Activated CD4-positive, alpha-beta T cell treated with anti-CD3 and anti-CD28 coated beads for 36 hours (primary cell): ENCODE results near the gene SLC36A2. TPM values are rescaled to one million over a fixed set of nuclear protein-coding genes. Genes with fewer than 3 reads are reported as not detected.
"Not testable (repeated sequence)": the region's sequence is repeated elsewhere in the genome, so short reads cannot be mapped to it uniquely, and the experiment has no call there.

Experiments used
- ATAC-seq: fragments of 200-7000 bp; cut with Tn5 transposase; one replicate; pipeline ENCODE4 v1.10.0; 2021; ENCODE audit warnings: mild to moderate bottlenecking, moderate library complexity
- CTCF ChIA-PET: fragments of 350-600 bp; sonication (Branson Sonifier 250); formaldehyde crosslinking; loops from one replicate; lab custom pipeline; 2021; ENCODE audit warnings: antibody characterized with exemption; lab: Charles Lee
- POLR2A ChIA-PET: fragments of 350-600 bp; sonication (Branson Sonifier 250); formaldehyde crosslinking; loops from one replicate; lab custom pipeline; 2021; ENCODE audit warnings: antibody characterized with exemption, inconsistent platforms; lab: Charles Lee
- DNase-seq: peaks from one replicate; pipeline ENCODE4 v3.0.0-alpha.2; 2020
- H3K27ac Mint-ChIP-seq: one replicate; pipeline ENCODE4 v1.8.0; 2021; ENCODE audit warnings: mixed read lengths
- H3K27me3 Mint-ChIP-seq: one replicate; pipeline ENCODE4 v1.8.0; 2021; ENCODE audit warnings: mixed read lengths
- H3K36me3 Mint-ChIP-seq: one replicate; pipeline ENCODE4 v1.8.0; 2021; ENCODE audit warnings: low read depth, mixed read lengths
- H3K4me1 Mint-ChIP-seq: one replicate; pipeline ENCODE4 v1.8.0; 2021; ENCODE audit warnings: mixed read lengths
- H3K4me3 Mint-ChIP-seq: one replicate; pipeline ENCODE4 v1.8.0; 2021; ENCODE audit warnings: mild to moderate bottlenecking, moderate library complexity, mixed read lengths
- H3K9me3 Mint-ChIP-seq: one replicate; pipeline ENCODE4 v1.8.0; 2021; ENCODE audit warnings: low read depth, mixed read lengths
- intact Hi-C, 2 experiments: fragments of 100-400 bp; cut with DNase I in 1 of 2; cut with micrococcal nuclease in 1 of 2; formaldehyde crosslinking; loops; one replicate each; pipeline versions ENCODE4 v1.14.2 to v1.15.1; 2022 to 2024; cut with DNase I, micrococcal nuclease
- total RNA-seq, 2 experiments: library from RNA; stranded (reverse); gene quantifications; one replicate each; pipeline ENCODE4 v1.2.3, GENCODE V29; 2021

Gene SLC36A2
- not detected for total RNA-seq

GRCh38 chr5:151347369-151347768, at the start of gene SLC36A2:
Gene SLC36A2 (minus strand): TSS chr5:151347559. CDS start chr5:151347460, 99 bp downstream.
- ATAC-seq, result no peak
- POLR2A ChIA-PET, result interaction anchor here (1.0 kb wide), 1 partner anchor 9 kb away, joined by 3 read pairs; no protein-coding TSS in a partner anchor
- H3K4me1 Mint-ChIP-seq, result no peaks in the 10 kb centered on the region
- H3K27ac Mint-ChIP-seq, result no peak within 1 kb of the TSS
- no peaks in the 10 kb centered on the region for H3K9me3 Mint-ChIP-seq
- intact Hi-C loops, result no loop called here
- no peaks in the 10 kb centered on the region for H3K36me3 Mint-ChIP-seq
- H3K4me3 Mint-ChIP-seq, result no peak within 1 kb of the TSS
- no peak for DNase-seq
- peaks cover 22% of the 10 kb centered on the region for H3K27me3 Mint-ChIP-seq
- CTCF ChIA-PET, result interaction anchor here (0.5 to 2.2 kb wide), 2 partner anchors 31 to 870 kb away, joined by 3 to 10 read pairs; no protein-coding TSS in a partner anchor

- intact Hi-C loops, result no loop called here
- H3K27ac Mint-ChIP-seq, result no peak overlapping the region
- no peak overlapping the region for H3K4me3 Mint-ChIP-seq
- no peaks in the 10 kb centered on the region for H3K9me3 Mint-ChIP-seq
- no peaks in the 10 kb centered on the region for H3K4me1 Mint-ChIP-seq
- CTCF ChIA-PET, result no interaction called here
- no peaks in the 10 kb centered on the region for H3K36me3 Mint-ChIP-seq
- peaks cover 23% of the 10 kb centered on the region for H3K27me3 Mint-ChIP-seq
- no peak for ATAC-seq
- DNase-seq, result no peak
- POLR2A ChIA-PET, result no interaction called here
Measured at GRCh38 chr5:151388960-151389359, 41.6 kb upstream of the SLC36A2 start.

GRCh38 chr5:151384106-151384505, 36.7 kb upstream of the SLC36A2 start:
- Mint-ChIP-seq H3K9me3 (no peaks in the 10 kb centered on the region), H3K27me3 (peaks cover 15% of the 10 kb centered on the region), H3K36me3 (no peaks in the 10 kb centered on the region), H3K27ac (no peak overlapping the region), H3K4me3 (no peak overlapping the region), H3K4me1 (no peaks in the 10 kb centered on the region)
- intact Hi-C loops, result no loop called here
- no peak for DNase-seq
- ChIA-PET CTCF (interaction anchor here (1.1 kb wide), 1 partner anchor 20 kb away, joined by 4 read pairs; no protein-coding TSS in a partner anchor), POLR2A (no interaction called here)
- ATAC-seq, result no peak

- peaks cover 9% of the 10 kb centered on the region for H3K27me3 Mint-ChIP-seq
- H3K27ac Mint-ChIP-seq, result no peak overlapping the region
- no peak for DNase-seq
- intact Hi-C loops, result no loop called here
- no peak for ATAC-seq
- no peaks in the 10 kb centered on the region for H3K36me3 Mint-ChIP-seq
- no peak overlapping the region for H3K4me3 Mint-ChIP-seq
- POLR2A ChIA-PET, result no interaction called here
- CTCF ChIA-PET, result no interaction called here
- H3K4me1 Mint-ChIP-seq, result no peaks in the 10 kb centered on the region
- no peaks in the 10 kb centered on the region for H3K9me3 Mint-ChIP-seq
Measured at GRCh38 chr5:151383011-151383410, 35.7 kb upstream of the SLC36A2 start.

DNA sequence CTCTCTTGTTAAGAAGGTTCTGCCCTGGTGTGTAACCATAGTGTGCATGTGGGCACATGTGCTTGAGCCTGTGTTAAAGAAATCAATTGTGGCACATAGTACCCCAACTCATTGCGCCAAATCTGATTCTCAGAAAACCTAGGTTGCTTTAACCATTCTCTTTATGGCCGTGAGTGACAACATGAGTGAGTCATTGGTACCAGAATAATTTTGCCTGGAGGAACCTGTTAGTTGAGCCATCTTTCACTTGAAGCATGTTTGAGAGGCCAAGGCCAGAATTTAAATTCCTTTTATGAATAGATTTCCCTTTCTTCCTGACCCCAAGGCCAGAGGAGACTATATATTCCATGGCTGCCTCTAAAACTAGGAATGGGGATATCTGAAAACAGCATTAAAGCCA, 35.2 kb upstream of the SLC36A2 start:
- H3K4me1 Mint-ChIP-seq, result no peaks in the 10 kb centered on the region
- ChIA-PET CTCF (no interaction called here), POLR2A (no interaction called here)
- no peak for ATAC-seq
- H3K4me3 Mint-ChIP-seq, result no peak overlapping the region
- H3K27me3 Mint-ChIP-seq, result peaks cover 5% of the 10 kb centered on the region
- no peak for DNase-seq
- no peak overlapping the region for H3K27ac Mint-ChIP-seq
- no peaks in the 10 kb centered on the region for H3K9me3 Mint-ChIP-seq
- no peaks in the 10 kb centered on the region for H3K36me3 Mint-ChIP-seq
- intact Hi-C loops, result no loop called here

- H3K27me3 Mint-ChIP-seq, result peaks cover 5% of the 10 kb centered on the region
- H3K9me3 Mint-ChIP-seq, result no peaks in the 10 kb centered on the region
- no peak for DNase-seq
- CTCF ChIA-PET, result no interaction called here
- no peak overlapping the region for H3K4me3 Mint-ChIP-seq
- POLR2A ChIA-PET, result no interaction called here
- ATAC-seq, result no peak
- H3K27ac Mint-ChIP-seq, result no peak overlapping the region
- intact Hi-C loops, result no loop called here
- no peaks in the 10 kb centered on the region for H3K36me3 Mint-ChIP-seq
- no peaks in the 10 kb centered on the region for H3K4me1 Mint-ChIP-seq
Measured at GRCh38 chr5:151381899-151382298, 34.5 kb upstream of the SLC36A2 start.

DNA sequence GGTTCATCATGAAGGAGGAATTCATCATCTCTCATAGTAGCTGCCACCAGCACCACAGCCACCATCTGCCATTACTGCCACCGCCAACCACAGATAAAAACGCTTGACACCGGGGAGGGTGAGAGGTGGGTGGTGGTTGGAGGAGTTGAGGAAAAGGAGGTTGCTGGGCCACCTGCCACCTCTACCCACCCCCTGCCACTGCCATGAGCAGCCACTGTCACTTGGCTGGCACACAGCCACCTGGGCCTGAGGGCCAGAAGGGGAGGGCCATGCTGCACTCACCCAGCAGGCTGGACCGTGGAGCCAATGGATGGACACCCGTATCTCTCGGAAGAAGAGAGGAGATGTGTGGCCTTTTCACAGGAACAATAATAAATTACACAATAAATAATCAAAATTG, 31.3 kb upstream of the SLC36A2 start:
- CTCF ChIA-PET, result interaction anchor here (0.5 to 0.7 kb wide), 2 partner anchors 33 to 321 kb away, joined by 3 read pairs; no protein-coding TSS in a partner anchor
- ATAC-seq, result no peak

GRCh38 chr5:151374539-151374938, 27.2 kb upstream of the SLC36A2 start:
- no peaks in the 10 kb centered on the region for H3K4me1 Mint-ChIP-seq
- H3K4me3 Mint-ChIP-seq, result no peak overlapping the region
- no peak for DNase-seq
- intact Hi-C loops, result no loop called here
- no peaks in the 10 kb centered on the region for H3K9me3 Mint-ChIP-seq
- ChIA-PET CTCF (no interaction called here), POLR2A (no interaction called here)
- no peak overlapping the region for H3K27ac Mint-ChIP-seq
- ATAC-seq, result no peak
- no peaks in the 10 kb centered on the region for H3K36me3 Mint-ChIP-seq
- H3K27me3 Mint-ChIP-seq, result no peaks in the 10 kb centered on the region

More for the DNA sequence above, 31.3 kb upstream of the SLC36A2 start:
- intact Hi-C loops, result no loop called here
- POLR2A ChIA-PET, result no interaction called here
- no peak for DNase-seq
- Mint-ChIP-seq H3K36me3 (no peaks in the 10 kb centered on the region), H3K27me3 (peaks cover 2% of the 10 kb centered on the region), H3K9me3 (no peaks in the 10 kb centered on the region), H3K4me1 (no peaks in the 10 kb centered on the region), H3K27ac (no peak overlapping the region), H3K4me3 (no peak overlapping the region)

- Mint-ChIP-seq H3K27me3 (peaks cover 12% of the 10 kb centered on the region), H3K9me3 (peaks cover 30% of the 10 kb centered on the region)
- CTCF ChIA-PET, DNase-seq, POLR2A ChIA-PET, H3K36me3 Mint-ChIP-seq, intact Hi-C loops, H3K4me1 Mint-ChIP-seq, H3K4me3 Mint-ChIP-seq, ATAC-seq, H3K27ac Mint-ChIP-seq: not testable (repeated sequence)
Measured at GRCh38 chr5:151367038-151367437, 19.7 kb upstream of the SLC36A2 start.

GRCh38 chr5:151363673-151364072, 16.3 kb upstream of the SLC36A2 start:
- H3K9me3 Mint-ChIP-seq, result peaks cover 38% of the 10 kb centered on the region
- no peak overlapping the region for H3K4me3 Mint-ChIP-seq
- intact Hi-C loops, result no loop called here
- DNase-seq, result no peak
- H3K36me3 Mint-ChIP-seq, result no peaks in the 10 kb centered on the region
- H3K27me3 Mint-ChIP-seq, result peaks cover 14% of the 10 kb centered on the region
- no peak for ATAC-seq
- POLR2A ChIA-PET, result no interaction called here
- CTCF ChIA-PET, result interaction anchor here (1.8 kb wide), 1 partner anchor 21 kb away, joined by 4 read pairs; no protein-coding TSS in a partner anchor
- no peak overlapping the region for H3K27ac Mint-ChIP-seq
- no peaks in the 10 kb centered on the region for H3K4me1 Mint-ChIP-seq

DNA sequence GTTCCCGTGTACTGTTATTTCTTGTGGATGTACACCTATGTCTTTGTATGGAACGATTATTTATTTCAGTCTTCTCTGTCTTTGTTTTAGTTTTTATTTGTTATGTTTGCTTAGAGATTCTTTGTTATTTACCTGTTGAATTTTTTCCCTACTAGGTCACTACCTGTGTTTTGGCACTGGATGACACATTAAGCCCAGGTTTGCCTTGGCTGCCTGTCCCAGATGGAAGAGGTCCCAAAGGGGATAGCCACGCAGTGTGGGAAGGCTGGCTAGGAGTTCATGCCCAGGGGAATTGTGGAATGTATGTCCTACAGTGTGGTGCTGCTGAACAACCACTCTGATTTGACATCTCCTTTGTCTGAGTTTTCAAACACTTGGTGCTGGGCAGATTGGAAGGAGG, 15.6 kb upstream of the SLC36A2 start:
- no peak overlapping the region for H3K27ac Mint-ChIP-seq
- ATAC-seq, result no peak
- ChIA-PET POLR2A (no interaction called here), CTCF (interaction anchor here (0.7 to 1.8 kb wide), 2 partner anchors 21 to 214 kb away, joined by 3 to 4 read pairs; no protein-coding TSS in a partner anchor)
- intact Hi-C loops, result no loop called here
- H3K36me3 Mint-ChIP-seq, result no peaks in the 10 kb centered on the region
- H3K9me3 Mint-ChIP-seq, result peaks cover 35% of the 10 kb centered on the region
- DNase-seq, result no peak
- no peak overlapping the region for H3K4me3 Mint-ChIP-seq
- peaks cover 14% of the 10 kb centered on the region for H3K27me3 Mint-ChIP-seq
- no peaks in the 10 kb centered on the region for H3K4me1 Mint-ChIP-seq

GRCh38 chr5:151359391-151359790, 12.0 kb upstream of the SLC36A2 start:
- Mint-ChIP-seq H3K4me3 (no peak overlapping the region), H3K27ac (no peak overlapping the region), H3K9me3 (peaks cover 20% of the 10 kb centered on the region), H3K36me3 (no peaks in the 10 kb centered on the region), H3K4me1 (no peaks in the 10 kb centered on the region), H3K27me3 (peaks cover 13% of the 10 kb centered on the region)
- POLR2A ChIA-PET, result no interaction called here
- ATAC-seq, result no peak
- no peak for DNase-seq
- CTCF ChIA-PET, result interaction anchor here (0.6 to 1.0 kb wide), 3 partner anchors 43 to 730 kb away, joined by 3 to 4 read pairs (median 3); no protein-coding TSS in a partner anchor
- intact Hi-C loops, result no loop called here
